ENCODE results near the gene CNTRL. TPM values are rescaled to one million over a fixed set of nuclear protein-coding genes. Genes with fewer than 3 reads are reported as not detected.

The CNTRL gene
- total RNA-seq, 4 donors from 2014 or later, result 23.5 to 31.5 (median 29.6) TPM

DNA sequence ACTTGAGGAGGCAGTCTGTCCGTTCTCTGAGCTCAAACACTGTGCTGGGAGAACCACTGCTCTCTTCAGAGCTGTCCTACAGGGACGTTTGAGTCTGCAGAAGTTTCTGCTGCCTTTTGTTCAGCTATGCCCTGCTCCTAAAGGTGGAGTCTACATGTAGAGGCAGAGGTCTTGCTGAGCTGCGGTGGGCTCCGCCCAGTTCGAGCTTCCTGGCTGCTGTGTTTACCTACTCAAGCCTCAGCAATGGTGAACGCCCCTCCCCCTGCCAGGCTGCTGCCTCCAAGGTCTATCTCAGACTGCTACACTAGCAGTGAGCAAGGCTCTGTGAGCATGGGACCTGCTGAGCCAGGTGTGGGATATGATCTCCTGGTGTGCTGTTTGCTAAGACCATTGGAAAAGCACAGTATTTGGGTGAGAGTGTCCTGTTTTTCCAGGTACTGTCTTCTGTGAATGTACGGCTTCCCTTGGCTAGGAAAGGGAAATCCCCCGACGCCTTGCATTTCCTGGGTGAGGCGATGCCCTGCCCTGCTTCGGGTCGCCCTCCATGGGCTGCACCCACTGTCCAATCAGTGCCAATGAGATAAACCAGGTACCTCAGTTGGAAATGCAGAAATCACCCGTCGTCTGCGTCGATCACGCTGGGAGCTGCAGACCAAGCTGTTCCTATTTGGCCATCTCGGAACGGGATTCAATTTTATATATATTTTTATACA is 58.5 kb downstream of the CNTRL start:
- no peak for DNase-seq
- TF ChIP-seq POLR2A (IDR thresholded peaks at IDR 0.05), result no peak
- TF ChIP-seq, protein P1, sequence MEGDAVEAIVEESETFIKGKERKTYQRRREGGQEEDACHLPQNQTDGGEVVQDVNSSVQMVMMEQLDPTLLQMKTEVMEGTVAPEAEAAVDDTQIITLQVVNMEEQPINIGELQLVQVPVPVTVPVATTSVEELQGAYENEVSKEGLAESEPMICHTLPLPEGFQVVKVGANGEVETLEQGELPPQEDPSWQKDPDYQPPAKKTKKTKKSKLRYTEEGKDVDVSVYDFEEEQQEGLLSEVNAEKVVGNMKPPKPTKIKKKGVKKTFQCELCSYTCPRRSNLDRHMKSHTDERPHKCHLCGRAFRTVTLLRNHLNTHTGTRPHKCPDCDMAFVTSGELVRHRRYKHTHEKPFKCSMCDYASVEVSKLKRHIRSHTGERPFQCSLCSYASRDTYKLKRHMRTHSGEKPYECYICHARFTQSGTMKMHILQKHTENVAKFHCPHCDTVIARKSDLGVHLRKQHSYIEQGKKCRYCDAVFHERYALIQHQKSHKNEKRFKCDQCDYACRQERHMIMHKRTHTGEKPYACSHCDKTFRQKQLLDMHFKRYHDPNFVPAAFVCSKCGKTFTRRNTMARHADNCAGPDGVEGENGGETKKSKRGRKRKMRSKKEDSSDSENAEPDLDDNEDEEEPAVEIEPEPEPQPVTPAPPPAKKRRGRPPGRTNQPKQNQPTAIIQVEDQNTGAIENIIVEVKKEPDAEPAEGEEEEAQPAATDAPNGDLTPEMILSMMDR (IDR thresholded peaks at IDR 0.05), result no peak
- Histone ChIP-seq H3K27me3 (no peaks in the 10 kb centered on the region), H3K36me3 (no peaks in the 10 kb centered on the region), H3K9me3 (no peaks in the 10 kb centered on the region), H3K4me1 (no peaks in the 10 kb centered on the region), H3K4me3 (no peak overlapping the region), H3K27ac (no peak overlapping the region)
- intact Hi-C loops (cut with DNase I; ENCODE audit: low total_unique reads), result no loop called here

DNA sequence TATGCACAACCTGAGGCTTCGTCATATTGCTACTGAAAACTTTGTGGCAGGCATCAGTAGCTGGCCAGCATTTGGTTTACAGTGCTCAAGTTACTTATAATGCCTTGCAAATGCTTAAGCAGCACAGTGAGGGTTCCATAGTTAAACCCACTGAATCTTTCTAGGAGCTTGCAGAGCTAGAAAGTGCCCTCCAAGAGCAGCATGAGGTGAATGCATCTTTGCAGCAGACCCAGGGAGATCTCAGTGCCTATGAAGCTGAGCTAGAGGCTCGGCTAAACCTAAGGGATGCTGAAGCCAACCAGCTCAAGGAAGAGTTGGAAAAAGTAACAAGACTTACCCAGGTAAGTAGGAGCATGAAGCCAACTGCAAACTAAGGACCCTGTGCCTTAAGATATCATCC is 60.9 kb downstream of the CNTRL start:
- H3K4me3 ChIP-seq, result no peak overlapping the region

DNA sequence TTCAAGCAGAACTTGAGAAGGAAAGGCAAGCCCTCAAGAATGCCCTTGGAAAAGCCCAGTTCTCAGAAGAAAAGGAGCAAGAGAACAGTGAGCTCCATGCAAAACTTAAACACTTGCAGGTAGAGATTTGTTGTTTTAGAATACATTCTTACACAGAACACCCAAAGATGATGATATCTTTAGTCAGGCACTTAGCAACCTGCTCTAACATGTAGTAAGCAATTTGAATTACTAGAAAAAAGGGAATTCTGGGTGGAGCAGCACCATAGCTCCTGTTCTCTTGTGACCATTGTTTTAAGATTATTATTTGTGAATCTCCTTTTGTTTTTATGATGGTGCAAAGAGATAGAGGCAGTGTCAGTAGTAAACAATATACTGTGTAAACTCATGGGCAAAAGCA is 63.8 kb downstream of the CNTRL start:
- Histone ChIP-seq H3K4me1 (no peaks in the 10 kb centered on the region), H3K27me3 (no peaks in the 10 kb centered on the region), H3K27ac (no peak overlapping the region), H3K9me3 (no peaks in the 10 kb centered on the region), H3K4me3 (no peak overlapping the region), H3K36me3 (no peaks in the 10 kb centered on the region)
- TF ChIP-seq, protein P1 (IDR thresholded peaks at IDR 0.05), result no peak
- TF ChIP-seq POLR2A (IDR thresholded peaks at IDR 0.05), result no peak
- intact Hi-C loops (cut with DNase I; ENCODE audit: low total_unique reads), result no loop called here
- DNase-seq, result no peak

More for the DNA sequence above, 60.9 kb downstream of the CNTRL start:
- TF ChIP-seq, protein P1 (IDR thresholded peaks at IDR 0.05), result no peak
- no peak for TF ChIP-seq POLR2A (IDR thresholded peaks at IDR 0.05)
- no peaks in the 10 kb centered on the region for H3K4me1 ChIP-seq
- no peaks in the 10 kb centered on the region for H3K36me3 ChIP-seq
- H3K27ac ChIP-seq, result no peak overlapping the region
- no peaks in the 10 kb centered on the region for H3K27me3 ChIP-seq
- DNase-seq, result no peak
- H3K9me3 ChIP-seq, result no peaks in the 10 kb centered on the region
- intact Hi-C loops (cut with DNase I; ENCODE audit: low total_unique reads), result no loop called here

DNA sequence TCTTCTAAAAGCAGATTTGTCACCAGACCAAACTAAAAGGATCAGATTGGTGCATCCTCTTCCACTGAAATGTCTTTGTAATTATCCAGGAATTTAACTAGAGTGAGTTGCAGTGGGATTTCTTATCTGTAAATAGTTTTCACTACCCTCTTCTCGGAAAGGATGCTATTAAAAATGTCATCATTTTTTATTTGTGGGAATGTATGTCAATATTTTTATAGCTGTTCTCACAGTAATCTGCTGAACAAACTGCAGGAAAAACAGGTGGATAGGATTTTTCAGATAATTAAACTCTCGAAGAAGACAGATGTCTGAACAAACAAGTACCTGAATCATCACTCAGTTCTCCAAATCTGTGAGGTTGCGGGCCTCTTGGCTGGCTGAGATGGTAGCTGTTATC is 64.2 kb downstream of the CNTRL start:
- intact Hi-C loops (cut with DNase I; ENCODE audit: low total_unique reads), result no loop called here
- DNase-seq, result no peak
- H3K36me3 ChIP-seq, result no peaks in the 10 kb centered on the region
- H3K27ac ChIP-seq, result no peak overlapping the region
- H3K9me3 ChIP-seq, result no peaks in the 10 kb centered on the region
- no peaks in the 10 kb centered on the region for H3K4me1 ChIP-seq
- no peak for TF ChIP-seq POLR2A (IDR thresholded peaks at IDR 0.05)
- TF ChIP-seq, protein P1 (IDR thresholded peaks at IDR 0.05), result no peak
- no peaks in the 10 kb centered on the region for H3K27me3 ChIP-seq
- no peak overlapping the region for H3K4me3 ChIP-seq

DNA sequence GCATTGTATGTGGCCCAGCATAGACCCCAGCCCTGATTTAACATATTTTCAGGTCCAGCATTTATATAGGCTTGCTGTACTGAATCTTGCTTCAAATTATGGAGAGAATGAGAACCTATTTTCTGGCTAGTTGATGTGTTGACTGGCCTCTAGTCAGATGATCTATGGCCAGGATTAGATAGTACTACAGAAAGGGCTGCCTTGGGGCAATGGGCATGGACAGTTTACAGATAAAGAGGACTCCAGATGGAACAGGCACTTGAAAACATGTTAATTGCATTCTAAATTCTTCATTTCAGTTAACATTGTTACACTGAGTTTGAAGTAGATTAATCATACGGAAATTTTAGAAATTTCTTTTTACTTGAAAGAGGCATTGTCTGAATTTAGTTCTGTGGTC is 65.4 kb downstream of the CNTRL start:
- H3K9me3 ChIP-seq, result no peaks in the 10 kb centered on the region
- no peaks in the 10 kb centered on the region for H3K27me3 ChIP-seq
- no peak for DNase-seq
- no peaks in the 10 kb centered on the region for H3K4me1 ChIP-seq
- H3K36me3 ChIP-seq, result no peaks in the 10 kb centered on the region
- no peak overlapping the region for H3K4me3 ChIP-seq
- intact Hi-C loops (cut with DNase I; ENCODE audit: low total_unique reads), result no loop called here
- TF ChIP-seq, protein P1 (IDR thresholded peaks at IDR 0.05), result no peak
- no peak for TF ChIP-seq POLR2A (IDR thresholded peaks at IDR 0.05)
- no peak overlapping the region for H3K27ac ChIP-seq
